B cell (primary cell): ENCODE data around the gene C3. TPM values are rescaled to one million over a fixed set of nuclear protein-coding genes. Genes with fewer than 3 reads are reported as not detected.

ENCODE experiments used
- ATAC-seq: fragments of 200-7000 bp; cut with Tn5 transposase; one replicate; pipeline ENCODE4 v1.10.0; 2021; ENCODE audit warnings: low read depth, mild to moderate bottlenecking, moderate number of reproducible peaks, moderate library complexity
- CTCF ChIA-PET: fragments of 350-600 bp; sonication (Branson Sonifier 250); formaldehyde crosslinking; loops from one replicate; lab custom pipeline; 2021; ENCODE audit warnings: antibody characterized with exemption, inconsistent platforms; lab: Charles Lee
- POLR2A ChIA-PET: fragments of 350-600 bp; sonication (Branson Sonifier 250); formaldehyde crosslinking; loops from one replicate; lab custom pipeline; 2021; ENCODE audit warnings: antibody characterized with exemption; lab: Charles Lee
- DNase-seq: peaks from one replicate; pipeline ENCODE4 v3.0.0; 2013
- H2AFZ ChIP-seq: 2 replicates; pipeline ENCODE4 v1.6.1; 2012; ENCODE audit warnings: mild to moderate bottlenecking, low read depth, low read length; ENCODE audit not compliant: insufficient read depth, poor library complexity, severe bottlenecking
- H3K27ac ChIP-seq, 2 donors: 1 replicate in 1 of 2; 2 replicates in 1 of 2; pipeline ENCODE4 v1.5.1; 2012 to 2013; ENCODE audit warnings: low read length in 2 of 2, mild to moderate bottlenecking in 2 of 2, moderate library complexity in 1 of 2
- H3K27me3 ChIP-seq, 4 experiments: fragments of 200-600 bp in 1 of 4; sonication (generic) in 1 of 4; replicated peaks in 1 of 4; 1 replicate in 2 of 4; 2 replicates in 2 of 4; pipeline versions ENCODE4 v1.6.1 to v1.7.0; 2013 to 2016; ENCODE audit warnings: low read length in 3 of 4, mild to moderate bottlenecking in 2 of 4, mixed read lengths in 1 of 4, moderate library complexity in 1 of 4; ENCODE audit not compliant: insufficient read depth in 4 of 4, control insufficient read depth in 3 of 4; ENCODE audit errors: control extremely low read depth in 1 of 4
- H3K36me3 ChIP-seq, 2 experiments: replicated peaks in 1 of 2; 1 replicate in 1 of 2; 2 replicates in 1 of 2; pipeline versions ENCODE4 v1.6.1 to v1.7.1; 2013; ENCODE audit warnings: low read length in 1 of 2; ENCODE audit not compliant: insufficient read depth in 2 of 2, control insufficient read depth in 1 of 2; ENCODE audit errors: control extremely low read depth in 1 of 2, extremely low read depth in 1 of 2
- H3K4me1 ChIP-seq, 2 donors: fragments of 200-600 bp in 1 of 2; sonication (generic) in 1 of 2; 1 replicate in 1 of 2; 2 replicates in 1 of 2; pipeline versions ENCODE4 v1.5.1 to v1.6.1; 2013 to 2017; ENCODE audit warnings: low read length in 2 of 2; ENCODE audit not compliant: control insufficient read depth in 2 of 2, insufficient read depth in 2 of 2
- H3K4me2 ChIP-seq: replicated peaks from 2 replicates; pipeline ENCODE3; 2012; ENCODE audit warnings: mild to moderate bottlenecking, low read depth, low read length; ENCODE audit not compliant: poor library complexity, severe bottlenecking
- H3K4me3 ChIP-seq, 5 experiments: fragments of 200-600 bp in 1 of 5; sonication (generic) in 1 of 5; 1 replicate in 3 of 5; 2 replicates in 2 of 5; pipeline versions ENCODE4 v1.5.1 to v1.7.0; 2011 to 2016; ENCODE audit warnings: low read length in 4 of 5, mild to moderate bottlenecking in 4 of 5, low read depth in 2 of 5, control low read depth in 1 of 5, moderate library complexity in 1 of 5; ENCODE audit not compliant: insufficient read depth in 1 of 5; ENCODE audit errors: control extremely low read depth in 1 of 5, extremely low read depth in 1 of 5
- H3K79me2 ChIP-seq: fragments of 200-600 bp; sonication (generic); one replicate; pipeline ENCODE4 v1.6.0; 2016; ENCODE audit warnings: low read length; ENCODE audit not compliant: control insufficient read depth, insufficient read depth
- H3K9ac ChIP-seq: fragments of 200-600 bp; sonication (generic); 2 replicates; pipeline ENCODE4 v1.6.1; 2017; ENCODE audit warnings: mild to moderate bottlenecking, low read length, moderate library complexity
- H3K9me3 ChIP-seq, 3 donors: one replicate each; pipeline versions ENCODE4 v1.6.1 to v1.7.1; 2013; ENCODE audit warnings: low read length in 2 of 3; ENCODE audit not compliant: control insufficient read depth in 2 of 3, insufficient read depth in 1 of 3; ENCODE audit errors: control extremely low read depth in 1 of 3
- H4K20me1 ChIP-seq: 2 replicates; pipeline ENCODE4 v1.6.0; 2012; ENCODE audit warnings: mild to moderate bottlenecking, low read length; ENCODE audit not compliant: insufficient read depth, control insufficient read depth, poor library complexity, severe bottlenecking
- H3K27ac Mint-ChIP-seq: one replicate; pipeline ENCODE4 v1.8.0; 2021; ENCODE audit warnings: mixed read lengths
- H3K27me3 Mint-ChIP-seq: one replicate; pipeline ENCODE4 v1.8.0; 2021; ENCODE audit warnings: mixed read lengths
- H3K4me1 Mint-ChIP-seq: one replicate; pipeline ENCODE4 v1.8.0; 2021; ENCODE audit warnings: mixed read lengths
- H3K4me3 Mint-ChIP-seq: one replicate; pipeline ENCODE4 v1.8.0; 2021; ENCODE audit warnings: mixed read lengths
- H3K9me3 Mint-ChIP-seq: one replicate; pipeline ENCODE4 v1.8.0; 2022; ENCODE audit warnings: mixed read lengths; ENCODE audit not compliant: insufficient read depth
- CTCF ChIP-seq: fragments of 200-600 bp; IDR thresholded peaks from one replicate; pipeline ENCODE4 v1.8.0; 2022; ENCODE audit warnings: antibody characterized with exemption, mild to moderate bottlenecking
- EZH2 ChIP-seq: IDR thresholded peaks from 2 replicates; pipeline ENCODE4 v1.6.1; 2012; ENCODE audit warnings: borderline replicate concordance, low read depth, mild to moderate bottlenecking, moderate library complexity, low read length; ENCODE audit not compliant: insufficient read depth, poor library complexity, severe bottlenecking
- WGBS: methylation state at CpG from one replicate; pipeline ENCODE4 v1.1.5; 2013; ENCODE audit warnings: missing lambda C conversion rate; ENCODE audit not compliant: insufficient coverage; 5-methylcytosine and 5-hydroxymethylcytosine counted together
- intact Hi-C: fragments of 100-400 bp; cut with micrococcal nuclease; formaldehyde crosslinking; loops from one replicate; pipeline ENCODE4 v1.10.0; 2022
- polyA plus RNA-seq: library from polyadenylated mRNA; depleted of rRNA; stranded (reverse); fragments of >200 nt; gene quantifications from 2 replicates; pipeline ENCODE4 v1.2.3, GENCODE V29; 2012
- total RNA-seq, 2 donors: library from RNA; stranded (reverse); fragments of 120-200 nt in 1 of 2; gene quantifications; 1 replicate in 1 of 2; 2 replicates in 1 of 2; pipeline versions ENCODE4 v1.2.3 to v1.2.4, GENCODE V29; 2013 to 2022

C3 gene
- total and polyA plus RNA-seq, 2 donors (not counting 1 experiment from before 2014, with no cell fraction given) = 0.01 to 0.47 TPM

- intact Hi-C loops = loop anchor here (5.0 kb wide), 1 partner anchor 119 kb away; no protein-coding TSS in a partner anchor
- WGBS = 96% methylated on average over 12 of the region's 16 CpGs
- H3K4me3 ChIP-seq = no peak overlapping the region
Observed at GRCh38 chr19:6751189-6751588, 30.7 kb upstream of the C3 start.

More at GRCh38 chr19:6751189-6751588, 30.7 kb upstream of the C3 start:
- Histone ChIP-seq H4K20me1 (peaks cover 25% of the 10 kb centered on the region), H3K27ac (no peak overlapping the region), H3K9ac (no peak overlapping the region), H3K27me3 (no peaks in the 10 kb centered on the region), H3K36me3 (peaks cover 0 to 39% of the 10 kb centered on the region in 2 experiments), H3K9me3 (no peaks in the 10 kb centered on the region), H3K79me2 (peaks cover 15% of the 10 kb centered on the region), H3K4me1 (peaks cover 10 to 18% of the 10 kb centered on the region in 2 donors), H2AFZ (no peak overlapping the region), H3K4me2 (no peak overlapping the region)
- H3K9me3 Mint-ChIP-seq = no peaks in the 10 kb centered on the region
- H3K4me3 Mint-ChIP-seq = no peak overlapping the region
- TF ChIP-seq CTCF (no peak), EZH2 (no peak)
- ATAC-seq (no peak), DNase-seq (no peak)
- H3K4me1 Mint-ChIP-seq = peaks cover 14% of the 10 kb centered on the region
- ChIA-PET CTCF (interaction anchor here (0.6 to 3.8 kb wide), 2 partner anchors 15 to 27 kb away, joined by 3 to 22 read pairs; partner anchors contain the start of gene GPR108), POLR2A (no interaction called here)
- no peaks in the 10 kb centered on the region for H3K27me3 Mint-ChIP-seq
- H3K27ac Mint-ChIP-seq = no peak overlapping the region
